GM18517 (cell line): Measurements from ENCODE around the gene IRAK3.

Source experiments
- ATAC-seq: cut with Tn5 transposase; IDR thresholded peaks from one replicate; pipeline ENCODE4 v1.9.1; 2021; ENCODE audit warnings: mild to moderate bottlenecking, moderate library complexity; ENCODE audit not compliant: unreplicated experiment

IRAK3 gene

GRCh38 chr12:66247741-66248140, 58.7 kb downstream of the IRAK3 start:
- no peak for ATAC-seq

GRCh38 chr12:66251049-66251448, 62.0 kb downstream of the IRAK3 start:
- no peak for ATAC-seq

DNA sequence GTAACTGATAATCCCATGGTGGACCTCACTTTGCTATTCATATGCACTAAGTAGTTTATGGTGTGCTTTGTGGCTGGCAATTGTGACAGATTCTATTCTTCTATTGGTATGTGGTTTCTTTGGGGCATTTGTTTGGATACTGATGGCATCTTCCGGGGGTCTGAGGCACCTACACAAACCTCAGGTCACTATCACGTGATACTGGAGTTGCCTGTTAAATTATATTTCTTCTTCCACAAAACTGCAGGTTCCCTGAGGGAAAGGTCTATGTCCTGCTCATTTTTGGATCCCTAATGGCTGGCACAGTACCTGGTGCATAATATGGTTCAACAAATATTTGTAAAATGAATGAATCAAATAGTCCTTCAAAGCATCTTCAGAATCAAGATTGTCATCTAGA, 63.8 kb downstream of the IRAK3 start:
- no peak for ATAC-seq

GRCh38 chr12:66255737-66256136, 66.7 kb downstream of the IRAK3 start:
- ATAC-seq = no peak

DNA sequence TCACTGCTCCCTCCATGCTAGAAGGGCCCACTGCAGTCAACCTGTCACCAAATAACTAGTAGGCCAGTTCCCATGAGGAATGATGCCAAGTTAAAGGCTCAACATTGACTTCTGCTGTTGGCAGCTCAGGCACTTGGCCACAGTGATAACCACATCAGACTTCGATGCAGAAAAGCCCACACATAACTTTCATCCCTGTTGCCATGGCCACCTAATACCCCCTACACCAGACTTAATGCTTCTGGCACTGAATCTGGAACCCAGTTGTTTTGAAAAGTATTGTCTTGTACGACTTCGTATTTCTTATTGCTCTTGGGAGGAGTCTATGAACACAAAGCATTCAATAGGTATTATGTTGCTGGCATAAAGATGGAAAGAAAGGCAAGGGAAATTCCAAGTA, 69.0 kb downstream of the IRAK3 start:
- ATAC-seq = no peak

- no peak for ATAC-seq
Observed at GRCh38 chr12:66262737-66263136, 73.7 kb downstream of the IRAK3 start.

GRCh38 chr12:66268562-66268961, 79.5 kb downstream of the IRAK3 start:
- no peak for ATAC-seq

- ATAC-seq = no peak
Observed at GRCh38 chr12:66269142-66269541, 80.1 kb downstream of the IRAK3 start.

DNA sequence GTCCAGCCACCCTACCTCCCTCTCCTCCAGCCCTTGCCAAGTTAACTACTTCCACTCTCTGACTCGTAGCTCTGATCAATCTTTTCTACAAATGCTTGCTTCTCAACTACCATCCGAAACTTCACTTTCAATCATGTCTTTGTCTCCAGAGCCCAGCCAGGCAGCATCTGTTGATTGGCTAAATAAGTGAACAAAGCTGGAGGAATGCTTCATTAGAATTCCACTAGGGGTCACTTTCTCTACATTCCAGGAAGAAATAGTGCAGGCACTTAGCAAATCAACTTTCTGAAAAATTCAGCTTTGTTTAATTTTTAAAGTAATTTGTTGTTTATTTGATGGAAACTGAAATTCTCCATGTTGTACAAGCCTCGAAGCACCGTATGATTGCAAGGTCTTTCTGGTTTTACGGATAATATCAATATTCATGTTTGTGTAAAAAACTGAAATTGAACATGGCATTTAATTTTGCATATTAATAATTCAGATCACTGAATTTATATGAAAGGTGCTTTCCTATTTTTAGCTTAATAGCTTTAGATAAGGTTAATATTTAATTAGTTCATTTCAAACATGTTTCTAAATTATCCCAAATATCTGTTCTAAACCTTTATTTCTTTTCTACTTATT, 80.9 kb downstream of the IRAK3 start:
- ATAC-seq = peak; percentile 63

- ATAC-seq = no peak
Observed at GRCh38 chr12:66270613-66271012, 81.6 kb downstream of the IRAK3 start.

GRCh38 chr12:66272650-66273049, 83.6 kb downstream of the IRAK3 start:
- no peak for ATAC-seq

DNA sequence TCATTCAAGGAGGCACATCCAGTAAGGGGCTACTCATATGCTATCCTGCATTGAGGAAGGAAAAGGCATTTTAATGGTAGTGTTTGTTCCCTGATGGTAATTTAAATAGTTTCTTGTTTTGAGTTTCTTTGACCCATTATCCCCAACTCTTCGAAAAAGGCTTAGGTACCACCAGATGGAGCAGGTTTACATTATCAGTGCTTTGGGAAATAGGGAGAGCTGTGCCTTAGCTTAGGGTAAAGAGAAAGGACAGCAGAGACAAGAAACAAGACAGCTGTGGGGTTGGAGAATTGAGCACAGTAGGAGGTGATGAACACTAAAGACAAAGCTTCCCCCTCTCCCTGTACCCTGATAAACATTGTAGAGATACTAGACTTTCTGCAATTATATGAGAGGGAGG, 84.1 kb downstream of the IRAK3 start:
- ATAC-seq = no peak

- ATAC-seq = no peak
Observed at GRCh38 chr12:66275040-66275439, 86.0 kb downstream of the IRAK3 start.

- no peak for ATAC-seq
Observed at GRCh38 chr12:66279123-66279712, 90.2 kb downstream of the IRAK3 start.

DNA sequence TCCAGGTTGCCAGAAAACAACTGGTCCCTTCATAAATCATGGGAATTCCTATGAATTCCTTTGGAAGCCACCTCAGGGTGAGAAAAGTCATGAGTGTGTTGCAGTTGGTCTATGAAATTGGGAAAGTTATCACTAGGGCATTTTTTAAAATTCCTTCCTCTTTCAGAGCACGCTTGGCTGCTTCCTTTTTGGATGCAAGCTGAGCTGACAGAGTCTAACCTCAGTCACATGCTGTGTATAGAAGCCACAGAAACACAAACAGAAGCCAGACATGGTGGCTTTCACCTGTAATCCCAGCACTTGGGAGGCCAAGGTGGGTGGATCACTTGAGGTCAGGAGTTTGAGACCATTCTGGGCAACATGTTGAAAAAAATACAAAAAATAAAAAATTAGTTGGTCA, 91.5 kb downstream of the IRAK3 start:
- ATAC-seq = no peak

GRCh38 chr12:66282244-66282643, 93.2 kb downstream of the IRAK3 start:
- no peak for ATAC-seq

DNA sequence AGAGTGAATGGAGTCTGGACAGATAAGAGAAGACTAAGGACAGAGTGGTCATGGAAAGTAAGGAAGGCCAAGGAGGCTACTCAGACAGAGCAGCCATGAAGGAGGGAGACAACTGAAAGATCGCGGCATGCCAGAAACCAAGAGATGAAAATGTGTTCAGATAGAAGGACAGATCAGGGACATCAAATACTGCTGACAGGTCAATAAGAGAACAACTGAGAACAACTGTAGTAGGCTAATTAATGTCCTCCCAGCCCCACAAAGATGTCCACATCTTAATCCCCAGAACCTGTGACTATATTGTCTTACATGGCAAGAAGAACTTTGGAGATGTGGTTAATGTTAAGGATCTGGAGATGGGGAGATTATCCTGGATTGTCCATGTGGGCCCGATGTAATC, 98.3 kb downstream of the IRAK3 start:
- ATAC-seq = no peak

GRCh38 chr12:66288121-66288520, 99.1 kb downstream of the IRAK3 start:
- ATAC-seq = no peak

GRCh38 chr12:66289485-66289884, 100.5 kb downstream of the IRAK3 start:
- ATAC-seq = no peak

DNA sequence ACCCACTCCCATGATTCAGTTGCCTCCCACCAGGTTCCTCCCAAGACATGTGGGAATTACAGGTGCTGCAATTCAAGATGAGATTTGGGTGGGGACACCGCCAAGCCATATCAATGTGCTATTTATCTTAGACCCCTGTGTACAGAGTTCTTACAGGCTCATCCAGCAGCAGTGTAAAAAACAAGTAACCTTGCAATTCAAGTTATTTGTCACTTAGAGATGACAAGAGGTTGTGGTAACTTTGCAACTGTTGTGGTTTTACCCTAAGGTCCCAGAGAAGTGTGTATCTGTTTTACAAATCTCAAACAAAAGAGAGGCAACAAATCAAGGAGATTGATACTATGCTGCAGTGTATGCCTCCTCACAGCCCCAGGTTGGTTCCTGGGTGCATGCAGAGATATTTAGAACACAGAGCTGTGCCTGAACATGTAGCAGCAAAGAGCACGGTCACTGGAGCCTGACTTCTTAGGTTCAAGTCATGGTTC, 101.7 kb downstream of the IRAK3 start:
- ATAC-seq = no peak

DNA sequence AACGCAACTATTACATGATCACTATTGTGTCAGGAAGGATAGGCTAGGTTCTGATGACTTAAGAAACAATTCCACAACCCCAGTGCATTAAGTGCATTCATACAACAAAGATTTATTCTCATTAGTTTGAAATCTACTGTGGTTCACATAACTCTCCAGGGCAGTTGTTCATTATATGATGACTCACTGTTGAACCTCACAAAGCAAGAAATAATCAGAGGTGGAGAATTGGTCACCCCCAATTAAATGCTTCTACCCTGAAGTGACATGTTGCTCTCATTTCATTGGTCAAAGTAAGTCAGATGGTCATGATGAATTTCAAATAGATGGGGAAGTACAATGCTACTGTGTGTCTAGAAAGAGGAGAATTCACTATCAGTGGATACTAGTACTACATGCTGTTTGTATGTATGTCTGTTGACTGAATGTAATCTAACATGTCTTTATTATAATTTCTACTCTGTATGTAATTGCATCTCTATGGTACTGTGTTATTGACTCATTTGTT, 107.2 kb downstream of the IRAK3 start:
- no peak for ATAC-seq

DNA sequence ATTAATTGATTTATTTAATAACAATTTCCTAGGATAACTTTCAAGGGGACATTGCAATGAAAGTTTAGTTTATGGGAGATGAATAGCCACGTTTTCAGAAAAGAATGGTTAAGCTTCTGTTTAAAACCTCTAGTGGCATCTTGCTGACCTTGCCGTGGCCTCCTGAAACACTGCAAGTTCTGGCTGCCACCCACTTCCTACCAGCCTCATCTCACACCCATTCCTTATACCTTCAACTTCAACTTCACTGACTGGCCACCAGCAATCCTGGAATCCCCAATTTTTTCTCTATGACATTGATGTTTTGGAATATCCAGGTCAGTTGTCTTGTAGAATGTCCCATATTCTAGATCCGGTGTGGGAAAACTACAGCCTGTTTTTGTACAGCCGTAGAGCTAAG, 108.1 kb downstream of the IRAK3 start:
- ATAC-seq = no peak

GRCh38 chr12:66297923-66298322, 108.9 kb downstream of the IRAK3 start:
- no peak for ATAC-seq
